ENCODE results near the gene LPA.
"Not testable (repeated sequence)": the region's sequence is repeated elsewhere in the genome, so short reads cannot be mapped to it uniquely, and the experiment has no call there.

GRCh38 chr6:160664198-160664597, at the start of gene LPA:
- not testable (repeated sequence) for TF ChIP-seq POLR2A (IDR thresholded peaks at IDR 0.05; ENCODE audit: low read depth, low read length); TAF1 (IDR thresholded peaks at IDR 0.05; ENCODE audit: borderline replicate concordance, low read depth, low read length)

All from GM12892 (cell line).